ENCODE results near the gene SUSD5. TPM values are rescaled to one million over a fixed set of nuclear protein-coding genes. Genes with fewer than 3 reads are reported as not detected.

SUSD5 gene
- total RNA-seq, 1 experiment from 2014 or later: not detected

- peak overlapping the region; percentile 71 for H3K4me2 ChIP-seq (ENCODE audit: low read length)
These were observed 654 bp downstream of the SUSD5 start for GRCh38 chr3:33217866-33218445.

DNA sequence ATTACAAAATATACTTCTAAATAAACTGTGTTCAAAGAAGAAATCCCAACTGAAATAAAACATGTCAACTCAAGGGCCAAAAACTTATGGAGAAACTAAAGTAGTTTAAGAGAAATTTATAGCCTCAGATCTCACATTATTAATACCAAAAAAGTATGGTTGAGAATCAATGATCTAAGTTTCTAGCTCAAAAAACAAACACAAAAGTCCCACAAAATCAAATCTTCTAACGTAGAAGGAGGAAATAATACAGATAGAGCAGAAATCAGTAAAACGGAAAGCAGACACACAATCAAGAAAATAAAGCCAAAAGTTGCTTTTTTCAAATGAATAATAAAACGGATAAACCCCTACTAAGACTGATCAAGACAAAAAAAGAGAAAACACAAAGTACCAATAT lies 2.9 kb downstream of the SUSD5 start:
- POLR2A ChIA-PET (ENCODE audit: unreplicated experiment): no interaction called here
- intact Hi-C loops (cut with micrococcal nuclease): no loop called here
- no TSS peak for BruUV-seq (replicated peaks)
- ATAC-seq (no peak), DNase-seq (no peak)
- no peak overlapping the region for H3K27ac ChIP-seq (ENCODE audit: low read length)
- H3K4me1 ChIP-seq (ENCODE audit: insufficient read depth, low read length): peaks cover 19% of the 10 kb centered on the region
- H3K27me3 ChIP-seq (ENCODE audit: low read length): peaks cover 20% of the 10 kb centered on the region
- H3K4me3 ChIP-seq (ENCODE audit: low read length): no peak overlapping the region
- H3K79me2 ChIP-seq (ENCODE audit: low read length): no peaks in the 10 kb centered on the region
- H3K9me2 ChIP-seq (replicated peaks; ENCODE audit: low read length): no peaks in the 10 kb centered on the region
- no peaks in the 10 kb centered on the region for H3K9me3 ChIP-seq (ENCODE audit: low read length)
- no peaks in the 10 kb centered on the region for H3F3A ChIP-seq (ENCODE audit: low read length, unreplicated experiment)
- CTCF ChIA-PET: no interaction called here
- H3K9ac ChIP-seq (ENCODE audit: low read length): no peak overlapping the region
- TF ChIP-seq EZH2phosphoT487 (IDR thresholded peaks at IDR 0.05; ENCODE audit: borderline replicate concordance, low read length) (no peak), CTCF (conservative IDR thresholded peaks at IDR 0.05; ENCODE audit: low read depth, low read length) (no peak), EZH2 (IDR thresholded peaks at IDR 0.05; ENCODE audit: low read length, unreplicated experiment) (no peak)
- H4K20me1 ChIP-seq (ENCODE audit: low read length): no peaks in the 10 kb centered on the region
- H3K4me2 ChIP-seq (ENCODE audit: low read length): no peak overlapping the region
- H3K36me3 ChIP-seq (ENCODE audit: low read depth, low read length): no peaks in the 10 kb centered on the region
- no peak overlapping the region for H2AFZ ChIP-seq (ENCODE audit: low read length)

More at GRCh38 chr3:33217866-33218445, 654 bp downstream of the SUSD5 start:
- H3K4me3 ChIP-seq (ENCODE audit: low read length): peak overlapping the region; percentile 44
- H3K4me1 ChIP-seq (ENCODE audit: insufficient read depth, low read length): 0 out of 2 replicates have a peak, but pooled peaks cover 3% of the 10 kb centered on the region
- H3K27me3 ChIP-seq (ENCODE audit: low read length): peaks cover 20% of the 10 kb centered on the region
- H3K36me3 ChIP-seq (ENCODE audit: low read depth, low read length): no peaks in the 10 kb centered on the region
- H3K9me3 ChIP-seq (ENCODE audit: low read length): no peaks in the 10 kb centered on the region
- no peak overlapping the region for H3K9ac ChIP-seq (ENCODE audit: low read length)
- BruUV-seq (replicated peaks): no TSS peak
- ATAC-seq (peak; percentile 66), DNase-seq (no peak)
- H3K9me2 ChIP-seq (replicated peaks; ENCODE audit: low read length): no peaks in the 10 kb centered on the region
- H3K27ac ChIP-seq (ENCODE audit: low read length): no peak overlapping the region
- TF ChIP-seq EZH2 (IDR thresholded peaks at IDR 0.05; ENCODE audit: low read length, unreplicated experiment): no peak
- TF ChIP-seq CTCF (conservative IDR thresholded peaks at IDR 0.05; ENCODE audit: low read depth, low read length): no peak
- TF ChIP-seq EZH2phosphoT487 (IDR thresholded peaks at IDR 0.05; ENCODE audit: borderline replicate concordance, low read length): no peak
- H4K20me1 ChIP-seq (ENCODE audit: low read length): no peaks in the 10 kb centered on the region
- intact Hi-C loops (cut with micrococcal nuclease): no loop called here
- ChIA-PET CTCF (no interaction called here), POLR2A (ENCODE audit: unreplicated experiment) (interaction anchor here (0.6 kb wide), 1 partner anchor 47 kb away, joined by 3 read pairs; no protein-coding TSS in a partner anchor)
- H3F3A ChIP-seq (ENCODE audit: low read length, unreplicated experiment): no peaks in the 10 kb centered on the region
- peak overlapping the region; percentile 71 for H2AFZ ChIP-seq (ENCODE audit: low read length)
- no peaks in the 10 kb centered on the region for H3K79me2 ChIP-seq (ENCODE audit: low read length)

DNA sequence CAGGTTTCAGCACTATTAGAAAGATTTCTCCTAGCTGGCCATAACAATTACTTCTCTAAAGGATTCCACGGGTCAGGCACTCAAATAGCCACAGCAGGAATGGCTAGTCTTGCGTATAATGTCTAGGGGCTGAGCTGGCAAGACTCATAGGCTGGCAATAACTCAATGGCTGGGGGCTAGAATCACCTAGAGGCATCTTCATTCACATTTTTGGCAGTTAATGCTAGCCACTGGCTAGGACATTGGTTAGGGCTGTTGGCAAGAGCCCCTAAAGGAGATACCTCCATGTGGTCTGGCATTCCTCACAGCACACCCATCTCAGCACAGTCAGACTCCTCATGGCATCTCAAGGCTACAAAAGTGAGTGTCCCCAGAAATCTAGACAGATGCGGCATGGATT lies 6.2 kb downstream of the SUSD5 start:
- Histone ChIP-seq H3K36me3 (ENCODE audit: low read depth, low read length) (no peaks in the 10 kb centered on the region), H3K27me3 (ENCODE audit: low read length) (peaks cover 10% of the 10 kb centered on the region; the same call in 1 of the 2 replicates), H4K20me1 (ENCODE audit: low read length) (no peaks in the 10 kb centered on the region), H2AFZ (ENCODE audit: low read length) (no peak overlapping the region), H3K9me2 (replicated peaks; ENCODE audit: low read length) (no peaks in the 10 kb centered on the region), H3K9me3 (ENCODE audit: low read length) (no peaks in the 10 kb centered on the region), H3K27ac (ENCODE audit: low read length) (no peak overlapping the region), H3K9ac (ENCODE audit: low read length) (no peak overlapping the region), H3K4me3 (ENCODE audit: low read length) (no peak overlapping the region), H3K4me2 (ENCODE audit: low read length) (no peak overlapping the region), H3K4me1 (ENCODE audit: insufficient read depth, low read length) (peaks cover 16% of the 10 kb centered on the region), H3F3A (ENCODE audit: low read length, unreplicated experiment) (no peaks in the 10 kb centered on the region), H3K79me2 (ENCODE audit: low read length) (no peaks in the 10 kb centered on the region)
- ATAC-seq (no peak), DNase-seq (peak; percentile 16)
- intact Hi-C loops (cut with micrococcal nuclease): no loop called here
- CTCF ChIA-PET: no interaction called here
- TF ChIP-seq EZH2phosphoT487 (IDR thresholded peaks at IDR 0.05; ENCODE audit: borderline replicate concordance, low read length) (no peak), CTCF (conservative IDR thresholded peaks at IDR 0.05; ENCODE audit: low read depth, low read length) (no peak), EZH2 (IDR thresholded peaks at IDR 0.05; ENCODE audit: low read length, unreplicated experiment) (no peak)
- POLR2A ChIA-PET (ENCODE audit: unreplicated experiment): no interaction called here
- no TSS peak for BruUV-seq (replicated peaks)

Measured in PC-3 (cell line).